ENCODE data around the gene NXPH2. TPM values are rescaled to one million over a fixed set of nuclear protein-coding genes. Genes with fewer than 3 reads are reported as not detected.

Gene NXPH2
- total RNA-seq, 1 experiment from 2014 or later, result 1.8 TPM

DNA sequence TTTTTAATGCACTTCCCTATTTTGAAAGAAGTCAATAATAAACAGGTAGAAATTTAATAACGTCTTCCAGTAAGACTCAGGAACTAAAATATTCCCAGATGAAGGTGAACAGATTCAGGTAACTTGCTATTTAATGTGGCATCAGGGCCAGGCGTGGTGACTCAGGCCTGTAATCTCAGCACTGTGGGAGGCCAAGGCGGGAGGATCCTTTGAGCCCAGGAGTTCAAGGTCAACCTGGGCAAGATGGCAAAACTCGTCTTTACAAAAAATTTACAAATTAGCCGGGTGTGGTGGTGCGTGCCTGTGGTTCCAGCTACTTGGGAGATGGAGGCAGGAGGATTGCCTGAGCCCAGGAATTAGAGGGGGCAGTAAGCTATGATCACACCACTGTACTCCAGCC lies 81.8 kb downstream of the NXPH2 start:
- H3K27ac Mint-ChIP-seq, result peak overlapping the region in 1 of 3 experiments; percentile 3; a peak in 1 of 7 replicates
- Histone ChIP-seq H2AK5ac (ENCODE audit: insufficient read length, low read length) (no peak overlapping the region), H2BK12ac (ENCODE audit: insufficient read length, low read depth, low read length) (no peak overlapping the region), H3K18ac (ENCODE audit: insufficient read length, low read depth, low read length) (no peak overlapping the region), H2AFZ (ENCODE audit: low read length) (no peak overlapping the region), H3K4me1 (ENCODE audit: insufficient read depth, low read length) (no peaks in the 10 kb centered on the region), H2BK15ac (ENCODE audit: low read depth, low read length) (no peak overlapping the region), H3K79me2 (ENCODE audit: insufficient read depth, low read length) (no peaks in the 10 kb centered on the region), H4K20me1 (ENCODE audit: control insufficient read depth, insufficient read depth, insufficient read length) (no peaks in the 10 kb centered on the region), H3K14ac (ENCODE audit: insufficient read depth, low read length) (no peak overlapping the region), H4K91ac (ENCODE audit: insufficient read length, low read depth, low read length) (no peak overlapping the region), H3K23ac (ENCODE audit: insufficient read length, low read depth, low read length) (no peak overlapping the region), H2BK5ac (ENCODE audit: insufficient read length, low read length) (no peak overlapping the region), H3K79me1 (ENCODE audit: insufficient read depth, low read depth, low read length, poor library complexity, severe bottlenecking) (no peaks in the 10 kb centered on the region), H4K5ac (ENCODE audit: insufficient read length, low read depth, low read length) (no peak overlapping the region), H3K9ac (ENCODE audit: extremely low read depth, insufficient read length, low read length) (no peak overlapping the region), H2BK120ac (ENCODE audit: low read depth, low read length, poor library complexity, severe bottlenecking) (no peak overlapping the region), H3K27ac (ENCODE audit: insufficient read length, low read depth, low read length) (no peak overlapping the region), H3K27me3 (ENCODE audit: insufficient read depth, low read length) (no peaks in the 10 kb centered on the region), H3K4ac (ENCODE audit: low read depth, low read length) (no peak overlapping the region), H4K8ac (replicated peaks; ENCODE audit: insufficient read length, low read depth, low read length) (no peak overlapping the region), H2BK20ac (ENCODE audit: low read depth, low read length, poor library complexity, severe bottlenecking) (no peak overlapping the region), H3K56ac (ENCODE audit: insufficient read length, low read depth, low read length) (no peak overlapping the region), H3K4me2 (ENCODE audit: insufficient read depth, insufficient read length, low read length) (no peak overlapping the region), H3K23me2 (ENCODE audit: insufficient read length, low read depth, low read length, poor library complexity, severe bottlenecking) (no peaks in the 10 kb centered on the region), H3K9me3 (ENCODE audit: control insufficient read depth, low read depth, low read length) (no peaks in the 10 kb centered on the region), H3T11ph (ENCODE audit: low read length) (no peak overlapping the region)
- H3K27me3 Mint-ChIP-seq (ENCODE audit: low read depth), result no peaks in the 10 kb centered on the region
- no peak overlapping the region for H3K4me3 Mint-ChIP-seq
- no CpG with 5 or more reads among the region's 6 CpGs for WGBS (ENCODE audit: extremely low coverage, insufficient read length, low lambda C conversion rate)
- DNase-seq, result no peak
- H3K9me3 Mint-ChIP-seq, result no peaks in the 10 kb centered on the region
- TF ChIP-seq, protein P1, sequence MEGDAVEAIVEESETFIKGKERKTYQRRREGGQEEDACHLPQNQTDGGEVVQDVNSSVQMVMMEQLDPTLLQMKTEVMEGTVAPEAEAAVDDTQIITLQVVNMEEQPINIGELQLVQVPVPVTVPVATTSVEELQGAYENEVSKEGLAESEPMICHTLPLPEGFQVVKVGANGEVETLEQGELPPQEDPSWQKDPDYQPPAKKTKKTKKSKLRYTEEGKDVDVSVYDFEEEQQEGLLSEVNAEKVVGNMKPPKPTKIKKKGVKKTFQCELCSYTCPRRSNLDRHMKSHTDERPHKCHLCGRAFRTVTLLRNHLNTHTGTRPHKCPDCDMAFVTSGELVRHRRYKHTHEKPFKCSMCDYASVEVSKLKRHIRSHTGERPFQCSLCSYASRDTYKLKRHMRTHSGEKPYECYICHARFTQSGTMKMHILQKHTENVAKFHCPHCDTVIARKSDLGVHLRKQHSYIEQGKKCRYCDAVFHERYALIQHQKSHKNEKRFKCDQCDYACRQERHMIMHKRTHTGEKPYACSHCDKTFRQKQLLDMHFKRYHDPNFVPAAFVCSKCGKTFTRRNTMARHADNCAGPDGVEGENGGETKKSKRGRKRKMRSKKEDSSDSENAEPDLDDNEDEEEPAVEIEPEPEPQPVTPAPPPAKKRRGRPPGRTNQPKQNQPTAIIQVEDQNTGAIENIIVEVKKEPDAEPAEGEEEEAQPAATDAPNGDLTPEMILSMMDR (conservative IDR thresholded peaks at IDR 0.05), result no peak
- no peaks in the 10 kb centered on the region for H3K36me3 Mint-ChIP-seq (ENCODE audit: insufficient read depth in 1 of 3, low read depth in 3 of 3)
- peaks cover 14 to 16% of the 10 kb centered on the region in 2 experiments for H3K4me1 Mint-ChIP-seq
